Keratinocyte (primary cell): ENCODE results near the gene GON7.

ENCODE experiments used
- EZH2 ChIP-seq: IDR thresholded peaks from one replicate; pipeline ENCODE4 v1.6.1; 2012; ENCODE audit warnings: inconsistent platforms, mild to moderate bottlenecking, low read length, moderate library complexity
- TF ChIP-seq, protein P1 (sequence below), 3 experiments: IDR thresholded peaks in 1 of 3; conservative IDR thresholded peaks in 1 of 3; optimal IDR thresholded peaks in 1 of 3; 2 replicates in 2 of 3; 3 replicates in 1 of 3; pipeline versions ENCODE3 to v1.5.1; 2011; ENCODE audit warnings: low read length in 3 of 3, mild to moderate bottlenecking in 3 of 3, moderate library complexity in 2 of 3, control low read depth in 1 of 3, inconsistent platforms in 1 of 3; ENCODE audit not compliant: insufficient read depth in 2 of 3; ENCODE audit errors: extremely low read depth in 1 of 3

DNA sequence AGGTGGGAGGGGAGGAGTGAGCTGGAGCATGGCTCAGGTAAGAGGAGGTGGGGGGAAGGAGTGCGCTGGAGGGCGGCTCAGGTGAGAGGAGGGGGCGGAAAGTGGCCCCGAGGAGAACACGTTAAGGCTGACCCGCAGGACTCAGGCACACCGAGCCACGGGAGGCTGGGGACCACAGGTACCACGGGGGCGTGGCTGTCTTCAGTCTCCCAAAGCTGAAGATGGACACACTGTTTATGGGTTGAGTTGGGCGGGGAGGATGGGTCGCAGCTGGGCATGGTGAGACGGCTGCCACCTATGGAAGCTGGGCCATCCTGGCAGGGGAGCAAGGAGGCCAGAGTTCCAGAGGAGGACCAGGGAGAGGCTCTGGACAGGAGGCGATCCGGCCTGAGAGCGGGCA, 23.7 kb upstream of the GON7 start:
- TF ChIP-seq, protein P1, sequence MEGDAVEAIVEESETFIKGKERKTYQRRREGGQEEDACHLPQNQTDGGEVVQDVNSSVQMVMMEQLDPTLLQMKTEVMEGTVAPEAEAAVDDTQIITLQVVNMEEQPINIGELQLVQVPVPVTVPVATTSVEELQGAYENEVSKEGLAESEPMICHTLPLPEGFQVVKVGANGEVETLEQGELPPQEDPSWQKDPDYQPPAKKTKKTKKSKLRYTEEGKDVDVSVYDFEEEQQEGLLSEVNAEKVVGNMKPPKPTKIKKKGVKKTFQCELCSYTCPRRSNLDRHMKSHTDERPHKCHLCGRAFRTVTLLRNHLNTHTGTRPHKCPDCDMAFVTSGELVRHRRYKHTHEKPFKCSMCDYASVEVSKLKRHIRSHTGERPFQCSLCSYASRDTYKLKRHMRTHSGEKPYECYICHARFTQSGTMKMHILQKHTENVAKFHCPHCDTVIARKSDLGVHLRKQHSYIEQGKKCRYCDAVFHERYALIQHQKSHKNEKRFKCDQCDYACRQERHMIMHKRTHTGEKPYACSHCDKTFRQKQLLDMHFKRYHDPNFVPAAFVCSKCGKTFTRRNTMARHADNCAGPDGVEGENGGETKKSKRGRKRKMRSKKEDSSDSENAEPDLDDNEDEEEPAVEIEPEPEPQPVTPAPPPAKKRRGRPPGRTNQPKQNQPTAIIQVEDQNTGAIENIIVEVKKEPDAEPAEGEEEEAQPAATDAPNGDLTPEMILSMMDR (optimal IDR thresholded peaks at IDR 0.05 in 1 of 3, IDR thresholded peaks at IDR 0.05 in 1 of 3, conservative IDR thresholded peaks at IDR 0.05 in 1 of 3; ENCODE audit: extremely low read depth in 1 of 3, insufficient read depth in 2 of 3, low read length in 3 of 3): no peak
- TF ChIP-seq EZH2: no peak
